GM19099 (cell line): Measurements from ENCODE around the gene SCRG1.
A peak's percentile ranks its signal among the peaks of the same experiment; 100 is the strongest.

Source experiments
- POLR2A ChIP-seq: IDR thresholded peaks from 3 replicates; pipeline ENCODE4 v1.6.1; 2011; ENCODE audit warnings: low read depth; ENCODE audit not compliant: insufficient read length; ENCODE audit errors: extremely low read depth

Gene SCRG1

GRCh38 chr4:173343832-173344397, 55.0 kb downstream of the SCRG1 start:
- TF ChIP-seq POLR2A: no peak

GRCh38 chr4:173337463-173337862, 61.5 kb downstream of the SCRG1 start:
- no peak for TF ChIP-seq POLR2A

GRCh38 chr4:173334891-173335752, 63.8 kb downstream of the SCRG1 start:
- TF ChIP-seq POLR2A: peak; percentile 67
